ENCODE results near the gene FGF1. TPM values are rescaled to one million over a fixed set of nuclear protein-coding genes. Genes with fewer than 3 reads are reported as not detected.
"Not testable (repeated sequence)": the region's sequence is repeated elsewhere in the genome, so short reads cannot be mapped to it uniquely, and the experiment has no call there.

Gene FGF1
- total and polyA plus RNA-seq, 9 donors, result 0.10 to 3.6 (median 0.55) TPM

- Histone ChIP-seq H3K36me3 (no peaks in the 10 kb centered on the region), H3K27me3 (no peaks in the 10 kb centered on the region), H3K27ac (no peak overlapping the region), H3K4me3 (no peak overlapping the region), H3K4me1 (ENCODE audit: insufficient read depth) (no peaks in the 10 kb centered on the region), H3K9me3 (no peaks in the 10 kb centered on the region)
- intact Hi-C loops (cut with DNase I), result no loop called here
- no peak for DNase-seq
- 94 to 99% (median 97%) methylated on average over 7 of the region's 7 CpGs for WGBS, 3 donors
- TF ChIP-seq POLR2A (IDR thresholded peaks at IDR 0.05), result no peak
Measured at GRCh38 chr5:142653321-142653720, 32.6 kb downstream of the FGF1 start.

- Histone ChIP-seq H3K4me3 (no peak overlapping the region), H3K4me1 (ENCODE audit: insufficient read depth) (no peaks in the 10 kb centered on the region), H3K9me3 (no peaks in the 10 kb centered on the region), H3K27ac (no peak overlapping the region), H3K27me3 (no peaks in the 10 kb centered on the region), H3K36me3 (no peaks in the 10 kb centered on the region)
- no peak for DNase-seq
- TF ChIP-seq POLR2A (IDR thresholded peaks at IDR 0.05) (no peak), EP300 (IDR thresholded peaks at IDR 0.05) (no peak), CTCF (IDR thresholded peaks at IDR 0.05) (no peak)
- intact Hi-C loops (cut with DNase I), result no loop called here
- WGBS, 3 donors, result 78 to 91% (median 89%) methylated on average over 10 of the region's 10 CpGs
Measured at GRCh38 chr5:142652563-142652962, 33.3 kb downstream of the FGF1 start.

- 79 to 83% (median 81%) methylated on average over 8 of the region's 8 CpGs for WGBS, 3 donors
- no peaks in the 10 kb centered on the region for H3K36me3 ChIP-seq
- no peaks in the 10 kb centered on the region for H3K9me3 ChIP-seq
- no peak overlapping the region for H3K4me3 ChIP-seq
- no peak for TF ChIP-seq EP300 (IDR thresholded peaks at IDR 0.05)
- TF ChIP-seq CTCF (IDR thresholded peaks at IDR 0.05), result no peak
- TF ChIP-seq POLR2A (IDR thresholded peaks at IDR 0.05), result no peak
- no peak for DNase-seq
- no peak overlapping the region for H3K27ac ChIP-seq
- intact Hi-C loops (cut with DNase I), result no loop called here
- no peaks in the 10 kb centered on the region for H3K4me1 ChIP-seq (ENCODE audit: insufficient read depth)
- no peaks in the 10 kb centered on the region for H3K27me3 ChIP-seq
Measured at GRCh38 chr5:142650881-142651280, 35.0 kb downstream of the FGF1 start.

- DNase-seq, result no peak
- intact Hi-C loops (cut with DNase I), result no loop called here
- Histone ChIP-seq H3K9me3 (no peaks in the 10 kb centered on the region), H3K27me3 (no peaks in the 10 kb centered on the region), H3K27ac (no peak overlapping the region), H3K36me3 (no peaks in the 10 kb centered on the region), H3K4me3 (no peak overlapping the region), H3K4me1 (ENCODE audit: insufficient read depth) (no peaks in the 10 kb centered on the region)
- 80 to 83% (median 81%) methylated on average over 3 of the region's 3 CpGs for WGBS, 3 donors
- TF ChIP-seq POLR2A (IDR thresholded peaks at IDR 0.05), result no peak
- no peak for TF ChIP-seq EP300 (IDR thresholded peaks at IDR 0.05)
- no peak for TF ChIP-seq CTCF (IDR thresholded peaks at IDR 0.05)
Measured at GRCh38 chr5:142650060-142650459, 35.8 kb downstream of the FGF1 start.

GRCh38 chr5:142648108-142648507 lies 37.8 kb downstream of the FGF1 start:
- intact Hi-C loops (cut with DNase I); H3K9me3 ChIP-seq; H3K36me3 ChIP-seq; H3K27me3 ChIP-seq; H3K27ac ChIP-seq; H3K4me1 ChIP-seq (ENCODE audit: insufficient read depth); H3K4me3 ChIP-seq; DNase-seq: not testable (repeated sequence)
- WGBS, 3 donors, result 86 to 94% (median 86%) methylated on average over 3 of the region's 3 CpGs

- Histone ChIP-seq H3K4me1 (ENCODE audit: insufficient read depth) (no peaks in the 10 kb centered on the region), H3K4me3 (no peak overlapping the region), H3K36me3 (no peaks in the 10 kb centered on the region), H3K9me3 (no peaks in the 10 kb centered on the region), H3K27me3 (no peaks in the 10 kb centered on the region), H3K27ac (no peak overlapping the region)
- no peak for DNase-seq
- no peak for TF ChIP-seq POLR2A (IDR thresholded peaks at IDR 0.05)
- TF ChIP-seq EP300 (IDR thresholded peaks at IDR 0.05), result no peak
- WGBS, 3 donors, result 67 to 78% (median 77%) methylated on average over 1 of the region's 1 CpG
- intact Hi-C loops (cut with DNase I), result no loop called here
Measured at GRCh38 chr5:142645456-142645855, 40.4 kb downstream of the FGF1 start.

Data from ovary (tissue), 9 donors.